SK-N-SH treated with all-trans-retinoic acid at 6 μM for 48 hours (cell line): ENCODE measurements around the gene LRRFIP1.
"Not testable (repeated sequence)": the region's sequence is repeated elsewhere in the genome, so short reads cannot be mapped to it uniquely, and the experiment has no call there.

Source experiments
- BACH2 ChIP-seq: fragments of 250-450 bp; sonication (Bioruptor Pico); IDR thresholded peaks from 2 replicates; pipeline ENCODE4 v1.9.0; 2021; ENCODE audit warnings: mild to moderate bottlenecking, borderline replicate concordance
- CREB5 ChIP-seq: fragments of 250-450 bp; sonication (Bioruptor Pico); IDR thresholded peaks from 2 replicates; pipeline ENCODE4 v1.5.1; 2020; ENCODE audit warnings: low read depth, mild to moderate bottlenecking, moderate library complexity
- ZNF565 ChIP-seq: fragments of 450-650 bp; formaldehyde crosslinking; conservative IDR thresholded peaks from 2 replicates; pipeline ENCODE4 v1.5.0; 2020; ENCODE audit warnings: low read depth, mild to moderate bottlenecking, moderate library complexity
- TF ChIP-seq, protein P1 (sequence below): fragments of 250-450 bp; sonication (Bioruptor Pico); IDR thresholded peaks from 2 replicates; pipeline ENCODE4 v1.8.0; 2020; ENCODE audit warnings: mild to moderate bottlenecking, moderate library complexity, borderline replicate concordance

- TF ChIP-seq, protein P1, sequence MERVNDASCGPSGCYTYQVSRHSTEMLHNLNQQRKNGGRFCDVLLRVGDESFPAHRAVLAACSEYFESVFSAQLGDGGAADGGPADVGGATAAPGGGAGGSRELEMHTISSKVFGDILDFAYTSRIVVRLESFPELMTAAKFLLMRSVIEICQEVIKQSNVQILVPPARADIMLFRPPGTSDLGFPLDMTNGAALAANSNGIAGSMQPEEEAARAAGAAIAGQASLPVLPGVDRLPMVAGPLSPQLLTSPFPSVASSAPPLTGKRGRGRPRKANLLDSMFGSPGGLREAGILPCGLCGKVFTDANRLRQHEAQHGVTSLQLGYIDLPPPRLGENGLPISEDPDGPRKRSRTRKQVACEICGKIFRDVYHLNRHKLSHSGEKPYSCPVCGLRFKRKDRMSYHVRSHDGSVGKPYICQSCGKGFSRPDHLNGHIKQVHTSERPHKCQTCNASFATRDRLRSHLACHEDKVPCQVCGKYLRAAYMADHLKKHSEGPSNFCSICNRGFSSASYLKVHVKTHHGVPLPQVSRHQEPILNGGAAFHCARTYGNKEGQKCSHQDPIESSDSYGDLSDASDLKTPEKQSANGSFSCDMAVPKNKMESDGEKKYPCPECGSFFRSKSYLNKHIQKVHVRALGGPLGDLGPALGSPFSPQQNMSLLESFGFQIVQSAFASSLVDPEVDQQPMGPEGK: not testable (repeated sequence)
- not testable (repeated sequence) for TF ChIP-seq BACH2, CREB5, ZNF565 (CRISPR knock-in tag)
These were observed 31.4 kb upstream of the LRRFIP1 start for GRCh38 chr2:237595829-237596519.
